WTC11 (cell line): ENCODE results near the gene LPCAT1. TPM values are rescaled to one million over a fixed set of nuclear protein-coding genes. Genes with fewer than 3 reads are reported as not detected.
A peak's percentile ranks its signal among the peaks of the same experiment; 100 is the strongest.
"Not testable (repeated sequence)": the region's sequence is repeated elsewhere in the genome, so short reads cannot be mapped to it uniquely, and the experiment has no call there.

Experiments
- ATAC-seq: fragments of 200-7000 bp; cut with Tn5 transposase; 2 replicates; pipeline ENCODE4 v1.10.0; 2021; ENCODE audit warnings: mild to moderate bottlenecking, moderate library complexity
- Bru-seq: library from RNA; stranded (reverse); fragments of 400-500 nt; gene quantifications from one replicate; lab custom pipeline; 2021; lab: Mats Ljungman, UMichigan
- CTCF ChIA-PET: fragments of 300-600 bp; sonication (Branson Sonifier 250); formaldehyde crosslinking; loops from one replicate; lab custom pipeline; 2021; ENCODE audit warnings: antibody characterized with exemption; lab: Charles Lee
- POLR2A ChIA-PET: fragments of 350-600 bp; sonication (Branson Sonifier 250); formaldehyde crosslinking; loops from one replicate; lab custom pipeline; 2021; ENCODE audit warnings: antibody characterized with exemption; lab: Charles Lee
- DNase-seq: peaks from one replicate; pipeline ENCODE4 v3.0.0; 2021; ENCODE audit warnings: low spot score
- H3K27ac Mint-ChIP-seq: 2 replicates; pipeline ENCODE4 v1.8.0; 2021; ENCODE audit warnings: mixed read lengths
- H3K27me3 Mint-ChIP-seq: 2 replicates; pipeline ENCODE4 v1.8.0; 2021; ENCODE audit warnings: low read depth, mild to moderate bottlenecking, moderate library complexity, mixed read lengths
- H3K36me3 Mint-ChIP-seq: 2 replicates; pipeline ENCODE4 v1.8.0; 2021; ENCODE audit warnings: mixed read lengths
- H3K4me1 Mint-ChIP-seq: 2 replicates; pipeline ENCODE4 v1.8.0; 2022; ENCODE audit warnings: mixed read lengths
- H3K4me3 Mint-ChIP-seq: 2 replicates; pipeline ENCODE4 v1.8.0; 2021; ENCODE audit warnings: mild to moderate bottlenecking, moderate library complexity, mixed read lengths
- H3K9me3 Mint-ChIP-seq: 2 replicates; pipeline ENCODE4 v1.8.0; 2021; ENCODE audit warnings: mixed read lengths
- E2F1 ChIP-seq: sonication (generic); formaldehyde crosslinking; IDR thresholded peaks from 2 replicates; pipeline ENCODE4 v1.8.0; 2022; ENCODE audit warnings: mild to moderate bottlenecking, missing genetic modification reagents
- E2F5 ChIP-seq: sonication (generic); formaldehyde crosslinking; IDR thresholded peaks from 2 replicates; pipeline ENCODE4 v1.8.1; 2022; ENCODE audit warnings: mild to moderate bottlenecking, moderate library complexity, missing genetic modification reagents
- FOXP1 ChIP-seq: sonication (generic); formaldehyde crosslinking; IDR thresholded peaks from 2 replicates; pipeline ENCODE4 v1.8.0; 2022; ENCODE audit warnings: missing genetic modification reagents, mild to moderate bottlenecking, moderate library complexity, borderline replicate concordance
- IRF2 ChIP-seq: sonication (generic); formaldehyde crosslinking; IDR thresholded peaks from 2 replicates; pipeline ENCODE4 v1.8.0; 2022; ENCODE audit warnings: low read depth, missing genetic modification reagents, borderline replicate concordance
- KAT7 ChIP-seq: sonication (generic); formaldehyde crosslinking; IDR thresholded peaks from 2 replicates; pipeline ENCODE4 v1.8.1; 2023; ENCODE audit warnings: missing genetic modification reagents, mild to moderate bottlenecking, borderline replicate concordance
- MAX ChIP-seq: sonication (generic); formaldehyde crosslinking; IDR thresholded peaks from 2 replicates; pipeline ENCODE4 v1.8.0; 2022; ENCODE audit warnings: mild to moderate bottlenecking, missing genetic modification reagents
- SOX15 ChIP-seq: fragments of 250-450 bp; sonication (Bioruptor Pico); IDR thresholded peaks from 2 replicates; pipeline ENCODE4 v1.9.0; 2021; ENCODE audit warnings: mild to moderate bottlenecking
- SP1 ChIP-seq: sonication (generic); formaldehyde crosslinking; conservative IDR thresholded peaks from 2 replicates; pipeline ENCODE4 v1.8.1; 2022; ENCODE audit warnings: missing genetic modification reagents
- TEAD1 ChIP-seq: sonication (generic); formaldehyde crosslinking; IDR thresholded peaks from 2 replicates; pipeline ENCODE4 v1.8.0; 2022; ENCODE audit warnings: mild to moderate bottlenecking, missing genetic modification reagents
- ZBTB21 ChIP-seq: sonication (generic); formaldehyde crosslinking; IDR thresholded peaks from 2 replicates; pipeline ENCODE4 v1.8.1; 2023; ENCODE audit warnings: mild to moderate bottlenecking, missing genetic modification reagents, borderline replicate concordance
- ZNF138 ChIP-seq: sonication (generic); formaldehyde crosslinking; conservative IDR thresholded peaks from 2 replicates; pipeline ENCODE4 v1.8.1; 2022; ENCODE audit warnings: mild to moderate bottlenecking, moderate library complexity, missing genetic modification reagents
- ZNF423 ChIP-seq: fragments of 250-450 bp; sonication (Bioruptor Pico); IDR thresholded peaks from 2 replicates; pipeline ENCODE4 v2.1.2; 2022; ENCODE audit warnings: mild to moderate bottlenecking, moderate library complexity
- long read RNA-seq, 3 experiments: library from RNA in 1 of 3; library from capped mRNA in 1 of 3; library from polyadenylated mRNA in 1 of 3; unstranded in 2 of 3; stranded (forward) in 1 of 3; transcript quantifications; one replicate each; pipeline ENCODE4 v2.0.0, GENCODE V29; 2021
- total RNA-seq: library from RNA; stranded (reverse); gene quantifications from 3 replicates; pipeline ENCODE4 v1.2.3, GENCODE V29; 2021
- TF ChIP-seq, protein P1 (sequence below): fragments of 250-450 bp; sonication (Bioruptor Pico); IDR thresholded peaks from 2 replicates; pipeline ENCODE4 v1.9.0; 2021; ENCODE audit warnings: mild to moderate bottlenecking, borderline replicate concordance
- TF ChIP-seq, protein P2 (sequence below): sonication (generic); formaldehyde crosslinking; IDR thresholded peaks from 2 replicates; pipeline ENCODE4 v1.8.0; 2023; ENCODE audit warnings: missing genetic modification reagents, mild to moderate bottlenecking, borderline replicate concordance

The LPCAT1 gene, protein sequence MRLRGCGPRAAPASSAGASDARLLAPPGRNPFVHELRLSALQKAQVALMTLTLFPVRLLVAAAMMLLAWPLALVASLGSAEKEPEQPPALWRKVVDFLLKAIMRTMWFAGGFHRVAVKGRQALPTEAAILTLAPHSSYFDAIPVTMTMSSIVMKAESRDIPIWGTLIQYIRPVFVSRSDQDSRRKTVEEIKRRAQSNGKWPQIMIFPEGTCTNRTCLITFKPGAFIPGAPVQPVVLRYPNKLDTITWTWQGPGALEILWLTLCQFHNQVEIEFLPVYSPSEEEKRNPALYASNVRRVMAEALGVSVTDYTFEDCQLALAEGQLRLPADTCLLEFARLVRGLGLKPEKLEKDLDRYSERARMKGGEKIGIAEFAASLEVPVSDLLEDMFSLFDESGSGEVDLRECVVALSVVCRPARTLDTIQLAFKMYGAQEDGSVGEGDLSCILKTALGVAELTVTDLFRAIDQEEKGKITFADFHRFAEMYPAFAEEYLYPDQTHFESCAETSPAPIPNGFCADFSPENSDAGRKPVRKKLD
- total RNA-seq = 206 to 215 TPM (median 210 TPM) in 3 replicates
- Bru-seq, nascent RNA = percentile 81 among the genes with signal in this experiment
- long read RNA-seq, experiment 1, transcript LPCAT1-201 (14 exons, 3,966 nt) = major isoform, 802 of 1,063 reads
- long read RNA-seq, experiment 1, partial matches to known transcripts = 119 of 1,063 reads
- long read RNA-seq, experiment 1, other reads (novel, unspliced or antisense) = 139 of 1,063 reads
- long read RNA-seq, experiment 2, transcript LPCAT1-201 (14 exons, 3,966 nt) = major isoform, 91 of 264 reads
- long read RNA-seq, experiment 2, partial matches to known transcripts = 42 of 264 reads
- long read RNA-seq, experiment 2, other reads (novel, unspliced or antisense) = 131 of 264 reads
- long read RNA-seq, experiment 3, partial matches to known transcripts = 17 of 20 reads
- long read RNA-seq, experiment 3, other reads (novel, unspliced or antisense) = 3 of 20 reads

GRCh38 chr5:1523793-1524480, at the start of gene LPCAT1:
Gene LPCAT1, minus strand, starts transcription at chr5:1523960. Its CDS starts 116 bp downstream, at chr5:1523844.
- peaks cover 34% of the 10 kb centered on the region for H3K4me1 Mint-ChIP-seq
- TF ChIP-seq E2F1 (CRISPR knock-in tag) (peak; percentile 72; the same call in 1 of the 2 replicates), MAX (CRISPR knock-in tag) (peak; percentile 80; the same call in 1 of the 2 replicates), SP1 (CRISPR knock-in tag) (0 out of 2 replicates have a peak, but pooled peaks have one; percentile 37), KAT7 (CRISPR knock-in tag) (no peak), ZNF423 (CRISPR knock-in tag) (peak; percentile 72; the same call in 1 of the 2 replicates), SOX15 (no peak), E2F5 (CRISPR knock-in tag) (no peak)
- H3K36me3 Mint-ChIP-seq = peaks cover 15% of the 10 kb centered on the region
- DNase-seq = peak; percentile 72
- H3K27ac Mint-ChIP-seq = no peak within 1 kb of the TSS; the same call in 1 of the 2 replicates
- H3K4me3 Mint-ChIP-seq = peak within 1 kb of the TSS; percentile 81
- H3K9me3 Mint-ChIP-seq = peaks cover 4% of the 10 kb centered on the region; the same call in 1 of the 2 replicates
- ChIA-PET CTCF (interaction anchor here (0.7 to 1.7 kb wide), 6 partner anchors 9 to 144 kb away, joined by 3 to 7 read pairs (median 4); no protein-coding TSS in a partner anchor), POLR2A (interaction anchor here (1.6 kb wide), 1 partner anchor 10 kb away, joined by 6 read pairs; no protein-coding TSS in a partner anchor)
- peak; percentile 77 for ATAC-seq
- H3K27me3 Mint-ChIP-seq = no peaks in the 10 kb centered on the region; the same call in 1 of the 2 replicates

GRCh38 chr5:1571875-1572274, 48.1 kb upstream of the LPCAT1 start:
- ATAC-seq, H3K4me3 Mint-ChIP-seq, POLR2A ChIA-PET, H3K4me1 Mint-ChIP-seq, DNase-seq, H3K27ac Mint-ChIP-seq, H3K27me3 Mint-ChIP-seq: not testable (repeated sequence)
- CTCF ChIA-PET = interaction anchor here (0.7 to 1.2 kb wide), 4 partner anchors 73 to 301 kb away, joined by 3 to 6 read pairs (median 4); no protein-coding TSS in a partner anchor
- Mint-ChIP-seq H3K36me3 (peaks cover 47% of the 10 kb centered on the region), H3K9me3 (peaks cover 15% of the 10 kb centered on the region)

DNA sequence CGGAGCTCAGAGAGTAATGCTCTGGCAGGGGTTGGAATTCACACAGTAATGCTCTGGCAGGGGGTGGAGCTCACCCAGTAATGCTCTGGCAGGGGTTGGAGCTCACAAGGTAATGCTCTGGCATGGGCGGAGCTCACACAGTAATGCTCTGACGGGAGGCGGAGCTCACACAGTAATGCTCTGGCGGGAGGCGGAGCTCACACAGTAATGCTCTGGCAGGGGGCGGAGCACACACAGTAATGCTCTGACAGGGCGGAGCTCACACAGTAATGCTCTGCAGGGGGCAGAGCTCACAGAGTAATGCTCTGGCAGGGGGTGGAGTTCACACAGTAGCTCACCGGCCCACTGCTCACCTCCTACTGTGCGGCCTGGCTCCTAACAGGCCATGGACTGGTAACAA, 47.2 kb upstream of the LPCAT1 start:
- H3K9me3 Mint-ChIP-seq = peaks cover 15% of the 10 kb centered on the region
- no peak for ATAC-seq
- ChIA-PET POLR2A (no interaction called here), CTCF (interaction anchor here (1.0 kb wide), 1 partner anchor 91 kb away, joined by 6 read pairs; no protein-coding TSS in a partner anchor)
- H3K4me3 Mint-ChIP-seq = no peak overlapping the region
- no peak overlapping the region for H3K27ac Mint-ChIP-seq
- no peaks in the 10 kb centered on the region for H3K27me3 Mint-ChIP-seq
- peaks cover 45% of the 10 kb centered on the region for H3K36me3 Mint-ChIP-seq
- H3K4me1 Mint-ChIP-seq = no peaks in the 10 kb centered on the region
- DNase-seq = no peak
- no peak for TF ChIP-seq IRF2 (CRISPR knock-in tag)
- TF ChIP-seq, protein P1, sequence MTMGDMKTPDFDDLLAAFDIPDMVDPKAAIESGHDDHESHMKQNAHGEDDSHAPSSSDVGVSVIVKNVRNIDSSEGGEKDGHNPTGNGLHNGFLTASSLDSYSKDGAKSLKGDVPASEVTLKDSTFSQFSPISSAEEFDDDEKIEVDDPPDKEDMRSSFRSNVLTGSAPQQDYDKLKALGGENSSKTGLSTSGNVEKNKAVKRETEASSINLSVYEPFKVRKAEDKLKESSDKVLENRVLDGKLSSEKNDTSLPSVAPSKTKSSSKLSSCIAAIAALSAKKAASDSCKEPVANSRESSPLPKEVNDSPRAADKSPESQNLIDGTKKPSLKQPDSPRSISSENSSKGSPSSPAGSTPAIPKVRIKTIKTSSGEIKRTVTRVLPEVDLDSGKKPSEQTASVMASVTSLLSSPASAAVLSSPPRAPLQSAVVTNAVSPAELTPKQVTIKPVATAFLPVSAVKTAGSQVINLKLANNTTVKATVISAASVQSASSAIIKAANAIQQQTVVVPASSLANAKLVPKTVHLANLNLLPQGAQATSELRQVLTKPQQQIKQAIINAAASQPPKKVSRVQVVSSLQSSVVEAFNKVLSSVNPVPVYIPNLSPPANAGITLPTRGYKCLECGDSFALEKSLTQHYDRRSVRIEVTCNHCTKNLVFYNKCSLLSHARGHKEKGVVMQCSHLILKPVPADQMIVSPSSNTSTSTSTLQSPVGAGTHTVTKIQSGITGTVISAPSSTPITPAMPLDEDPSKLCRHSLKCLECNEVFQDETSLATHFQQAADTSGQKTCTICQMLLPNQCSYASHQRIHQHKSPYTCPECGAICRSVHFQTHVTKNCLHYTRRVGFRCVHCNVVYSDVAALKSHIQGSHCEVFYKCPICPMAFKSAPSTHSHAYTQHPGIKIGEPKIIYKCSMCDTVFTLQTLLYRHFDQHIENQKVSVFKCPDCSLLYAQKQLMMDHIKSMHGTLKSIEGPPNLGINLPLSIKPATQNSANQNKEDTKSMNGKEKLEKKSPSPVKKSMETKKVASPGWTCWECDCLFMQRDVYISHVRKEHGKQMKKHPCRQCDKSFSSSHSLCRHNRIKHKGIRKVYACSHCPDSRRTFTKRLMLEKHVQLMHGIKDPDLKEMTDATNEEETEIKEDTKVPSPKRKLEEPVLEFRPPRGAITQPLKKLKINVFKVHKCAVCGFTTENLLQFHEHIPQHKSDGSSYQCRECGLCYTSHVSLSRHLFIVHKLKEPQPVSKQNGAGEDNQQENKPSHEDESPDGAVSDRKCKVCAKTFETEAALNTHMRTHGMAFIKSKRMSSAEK (CRISPR knock-in tag) = no peak
- no peak for TF ChIP-seq FOXP1 (CRISPR knock-in tag)
- no peak for TF ChIP-seq ZNF138
- TF ChIP-seq TEAD1 (CRISPR knock-in tag) = no peak
- TF ChIP-seq SOX15 = no peak
- TF ChIP-seq ZBTB21 (CRISPR knock-in tag) = no peak
- TF ChIP-seq, protein P2, sequence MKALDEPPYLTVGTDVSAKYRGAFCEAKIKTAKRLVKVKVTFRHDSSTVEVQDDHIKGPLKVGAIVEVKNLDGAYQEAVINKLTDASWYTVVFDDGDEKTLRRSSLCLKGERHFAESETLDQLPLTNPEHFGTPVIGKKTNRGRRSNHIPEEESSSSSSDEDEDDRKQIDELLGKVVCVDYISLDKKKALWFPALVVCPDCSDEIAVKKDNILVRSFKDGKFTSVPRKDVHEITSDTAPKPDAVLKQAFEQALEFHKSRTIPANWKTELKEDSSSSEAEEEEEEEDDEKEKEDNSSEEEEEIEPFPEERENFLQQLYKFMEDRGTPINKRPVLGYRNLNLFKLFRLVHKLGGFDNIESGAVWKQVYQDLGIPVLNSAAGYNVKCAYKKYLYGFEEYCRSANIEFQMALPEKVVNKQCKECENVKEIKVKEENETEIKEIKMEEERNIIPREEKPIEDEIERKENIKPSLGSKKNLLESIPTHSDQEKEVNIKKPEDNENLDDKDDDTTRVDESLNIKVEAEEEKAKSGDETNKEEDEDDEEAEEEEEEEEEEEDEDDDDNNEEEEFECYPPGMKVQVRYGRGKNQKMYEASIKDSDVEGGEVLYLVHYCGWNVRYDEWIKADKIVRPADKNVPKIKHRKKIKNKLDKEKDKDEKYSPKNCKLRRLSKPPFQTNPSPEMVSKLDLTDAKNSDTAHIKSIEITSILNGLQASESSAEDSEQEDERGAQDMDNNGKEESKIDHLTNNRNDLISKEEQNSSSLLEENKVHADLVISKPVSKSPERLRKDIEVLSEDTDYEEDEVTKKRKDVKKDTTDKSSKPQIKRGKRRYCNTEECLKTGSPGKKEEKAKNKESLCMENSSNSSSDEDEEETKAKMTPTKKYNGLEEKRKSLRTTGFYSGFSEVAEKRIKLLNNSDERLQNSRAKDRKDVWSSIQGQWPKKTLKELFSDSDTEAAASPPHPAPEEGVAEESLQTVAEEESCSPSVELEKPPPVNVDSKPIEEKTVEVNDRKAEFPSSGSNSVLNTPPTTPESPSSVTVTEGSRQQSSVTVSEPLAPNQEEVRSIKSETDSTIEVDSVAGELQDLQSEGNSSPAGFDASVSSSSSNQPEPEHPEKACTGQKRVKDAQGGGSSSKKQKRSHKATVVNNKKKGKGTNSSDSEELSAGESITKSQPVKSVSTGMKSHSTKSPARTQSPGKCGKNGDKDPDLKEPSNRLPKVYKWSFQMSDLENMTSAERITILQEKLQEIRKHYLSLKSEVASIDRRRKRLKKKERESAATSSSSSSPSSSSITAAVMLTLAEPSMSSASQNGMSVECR = no peak
